ENCODE data around the gene SEBOX.
"Not testable (repeated sequence)": the region's sequence is repeated elsewhere in the genome, so short reads cannot be mapped to it uniquely, and the experiment has no call there.

SEBOX gene

GRCh38 chr17:28340374-28340773 lies 24.6 kb downstream of the SEBOX start:
- H3K9me3 ChIP-seq (replicated peaks; ENCODE audit: insufficient read depth, low read length) = no peaks in the 10 kb centered on the region
- H3K9me2 ChIP-seq (replicated peaks; ENCODE audit: insufficient read depth, low read length) = no peaks in the 10 kb centered on the region
- H3K36me3 ChIP-seq (replicated peaks; ENCODE audit: insufficient read depth, low read length) = no peaks in the 10 kb centered on the region
- peaks cover 29% of the 10 kb centered on the region for H3K79me2 ChIP-seq (ENCODE audit: low read length)
- peaks cover 22% of the 10 kb centered on the region for H3F3A ChIP-seq (ENCODE audit: insufficient read depth, low read length)
- H2AFZ ChIP-seq (ENCODE audit: low read length) = no peak overlapping the region
- H3K27me3 ChIP-seq (replicated peaks; ENCODE audit: insufficient read depth, low read length) = no peaks in the 10 kb centered on the region
- no peak for TF ChIP-seq EZH2phosphoT487 (IDR thresholded peaks at IDR 0.05; ENCODE audit: low read length)
- TF ChIP-seq EZH2 (optimal IDR thresholded peaks at IDR 0.05; ENCODE audit: low read depth, low read length) = no peak
- TF ChIP-seq CTCF (IDR thresholded peaks at IDR 0.05; ENCODE audit: low read length) = no peak
- no peak overlapping the region for H3K4me2 ChIP-seq (ENCODE audit: low read depth, low read length)
- no peaks in the 10 kb centered on the region for H4K20me1 ChIP-seq (ENCODE audit: insufficient read depth, low read length)
- no peak for DNase-seq
- H3K4me3 ChIP-seq (ENCODE audit: low read length) = no peak overlapping the region
- peaks cover 36% of the 10 kb centered on the region for H3K4me1 ChIP-seq (ENCODE audit: low read length)
- no peak overlapping the region for H3K9ac ChIP-seq (ENCODE audit: low read length)
- no peak overlapping the region for H3K27ac ChIP-seq (ENCODE audit: low read length)

- no peaks in the 10 kb centered on the region for H3K36me3 ChIP-seq (replicated peaks; ENCODE audit: insufficient read depth, low read length)
- H4K20me1 ChIP-seq (ENCODE audit: insufficient read depth, low read length) = no peaks in the 10 kb centered on the region
- no peak overlapping the region for H2AFZ ChIP-seq (ENCODE audit: low read length)
- H3K9me3 ChIP-seq (replicated peaks; ENCODE audit: insufficient read depth, low read length) = no peaks in the 10 kb centered on the region
- H3K4me3 ChIP-seq (ENCODE audit: low read length) = no peak overlapping the region
- peaks cover 36% of the 10 kb centered on the region for H3K79me2 ChIP-seq (ENCODE audit: low read length)
- H3K27me3 ChIP-seq (replicated peaks; ENCODE audit: insufficient read depth, low read length) = no peaks in the 10 kb centered on the region
- H3K9ac ChIP-seq (ENCODE audit: low read length) = no peak overlapping the region
- H3K9me2 ChIP-seq (replicated peaks; ENCODE audit: insufficient read depth, low read length) = no peaks in the 10 kb centered on the region
- peaks cover 17% of the 10 kb centered on the region for H3F3A ChIP-seq (ENCODE audit: insufficient read depth, low read length)
- no peak for DNase-seq
- H3K4me2 ChIP-seq (ENCODE audit: low read depth, low read length) = no peak overlapping the region
- TF ChIP-seq EZH2phosphoT487 (IDR thresholded peaks at IDR 0.05; ENCODE audit: low read length) (no peak), EZH2 (optimal IDR thresholded peaks at IDR 0.05; ENCODE audit: low read depth, low read length) (no peak), CTCF (IDR thresholded peaks at IDR 0.05; ENCODE audit: low read length) (no peak)
- H3K4me1 ChIP-seq (ENCODE audit: low read length) = peaks cover 29% of the 10 kb centered on the region
- no peak overlapping the region for H3K27ac ChIP-seq (ENCODE audit: low read length)
These were observed 25.6 kb downstream of the SEBOX start for GRCh38 chr17:28339431-28339830.

GRCh38 chr17:28338769-28339212 lies 26.2 kb downstream of the SEBOX start:
- not testable (repeated sequence) for H3K27me3 ChIP-seq (replicated peaks; ENCODE audit: insufficient read depth, low read length); DNase-seq; H3K4me2 ChIP-seq (ENCODE audit: low read depth, low read length); H3K9ac ChIP-seq (ENCODE audit: low read length); H3K4me3 ChIP-seq (ENCODE audit: low read length); H3K9me3 ChIP-seq (replicated peaks; ENCODE audit: insufficient read depth, low read length); H3K27ac ChIP-seq (ENCODE audit: low read length); H4K20me1 ChIP-seq (ENCODE audit: insufficient read depth, low read length); H3K36me3 ChIP-seq (replicated peaks; ENCODE audit: insufficient read depth, low read length); H3K9me2 ChIP-seq (replicated peaks; ENCODE audit: insufficient read depth, low read length); H2AFZ ChIP-seq (ENCODE audit: low read length)
- H3K79me2 ChIP-seq (ENCODE audit: low read length) = peaks cover 43% of the 10 kb centered on the region
- peaks cover 11% of the 10 kb centered on the region for H3F3A ChIP-seq (ENCODE audit: insufficient read depth, low read length)
- H3K4me1 ChIP-seq (ENCODE audit: low read length) = peaks cover 28% of the 10 kb centered on the region

DNA sequence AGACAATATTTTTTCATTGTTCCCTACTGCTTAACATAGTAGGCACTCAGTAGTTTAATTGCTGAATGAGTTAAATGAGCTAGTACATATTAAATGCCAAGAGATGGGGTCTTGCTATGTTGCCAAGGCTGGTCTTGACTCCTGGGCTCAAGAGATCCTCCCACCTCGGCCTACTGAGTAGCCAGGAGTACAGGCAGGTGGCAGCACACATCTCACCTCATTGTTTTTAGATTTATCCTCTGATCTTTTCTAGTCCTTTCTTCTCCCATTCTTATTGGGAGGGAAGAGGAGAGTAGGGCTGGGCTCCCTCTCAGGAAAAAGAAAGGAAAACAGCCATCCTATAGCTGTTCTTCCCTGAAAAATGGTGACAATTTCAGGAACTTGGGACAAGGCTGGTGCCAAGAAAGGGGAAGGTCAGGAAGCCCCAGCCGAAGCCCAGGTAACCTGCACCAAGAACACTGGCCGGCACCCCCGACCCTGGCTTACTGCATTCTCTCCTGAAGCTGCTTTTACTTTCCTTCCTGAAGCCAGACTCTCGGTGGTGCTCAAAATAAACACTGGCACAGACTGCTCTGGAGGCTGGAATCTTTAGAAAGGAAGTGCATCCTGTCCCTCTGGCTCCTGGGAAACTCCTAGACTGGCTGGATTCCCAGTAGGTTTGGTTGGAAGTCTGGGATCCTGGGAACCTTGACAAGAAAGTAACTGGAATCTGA lies 26.8 kb downstream of the SEBOX start:
- TF ChIP-seq EZH2phosphoT487 (IDR thresholded peaks at IDR 0.05; ENCODE audit: low read length) (no peak), EZH2 (optimal IDR thresholded peaks at IDR 0.05; ENCODE audit: low read depth, low read length) (no peak), CTCF (IDR thresholded peaks at IDR 0.05; ENCODE audit: low read length) (no peak)
- peaks cover 48% of the 10 kb centered on the region for H3K79me2 ChIP-seq (ENCODE audit: low read length)
- no peaks in the 10 kb centered on the region for H4K20me1 ChIP-seq (ENCODE audit: insufficient read depth, low read length)
- no peak for DNase-seq
- H3K9ac ChIP-seq (ENCODE audit: low read length) = no peak overlapping the region
- no peaks in the 10 kb centered on the region for H3K36me3 ChIP-seq (replicated peaks; ENCODE audit: insufficient read depth, low read length)
- no peaks in the 10 kb centered on the region for H3K9me2 ChIP-seq (replicated peaks; ENCODE audit: insufficient read depth, low read length)
- H3K4me1 ChIP-seq (ENCODE audit: low read length) = peaks cover 24% of the 10 kb centered on the region
- no peaks in the 10 kb centered on the region for H3K9me3 ChIP-seq (replicated peaks; ENCODE audit: insufficient read depth, low read length)
- H2AFZ ChIP-seq (ENCODE audit: low read length) = no peak overlapping the region
- no peak overlapping the region for H3K27ac ChIP-seq (ENCODE audit: low read length)
- peaks cover 7% of the 10 kb centered on the region for H3F3A ChIP-seq (ENCODE audit: insufficient read depth, low read length)
- H3K4me2 ChIP-seq (ENCODE audit: low read depth, low read length) = no peak overlapping the region
- no peak overlapping the region for H3K4me3 ChIP-seq (ENCODE audit: low read length)
- H3K27me3 ChIP-seq (replicated peaks; ENCODE audit: insufficient read depth, low read length) = no peaks in the 10 kb centered on the region
